Raji (cell line): ENCODE measurements around the gene ACTRT2.

Experiments
- POLR2A ChIP-seq: IDR thresholded peaks from 2 replicates; pipeline ENCODE4 v1.6.1; 2011; ENCODE audit warnings: low read depth, low read length, control low read depth; ENCODE audit not compliant: insufficient read depth

Gene ACTRT2

DNA sequence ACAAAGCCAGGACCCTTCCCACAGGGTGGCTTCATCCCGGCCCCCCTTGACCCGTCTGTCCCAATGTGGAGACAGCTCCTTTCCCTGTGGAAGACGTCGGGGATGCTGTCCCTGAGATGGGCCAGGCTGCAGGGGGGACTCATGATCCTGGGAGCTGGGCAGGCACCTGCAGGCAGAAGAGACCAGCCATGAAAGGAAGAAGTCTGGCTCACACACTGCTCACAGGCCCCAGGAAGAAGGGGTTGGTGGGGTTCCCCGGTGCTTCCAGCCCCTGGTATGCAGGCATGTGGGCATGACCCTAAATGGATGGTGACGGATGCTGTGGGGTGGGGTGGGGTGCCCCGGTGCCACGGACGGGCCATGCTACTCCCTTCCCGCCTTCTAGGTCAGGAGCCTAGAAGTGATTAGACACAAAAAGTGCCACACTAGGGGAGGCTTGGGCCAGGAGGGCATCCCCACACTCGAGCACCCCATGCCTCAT is 8.3 kb downstream of the ACTRT2 start:
- no peak for TF ChIP-seq POLR2A

GRCh38 chr1:3029991-3030662 is 8.9 kb downstream of the ACTRT2 start:
- no peak for TF ChIP-seq POLR2A

DNA sequence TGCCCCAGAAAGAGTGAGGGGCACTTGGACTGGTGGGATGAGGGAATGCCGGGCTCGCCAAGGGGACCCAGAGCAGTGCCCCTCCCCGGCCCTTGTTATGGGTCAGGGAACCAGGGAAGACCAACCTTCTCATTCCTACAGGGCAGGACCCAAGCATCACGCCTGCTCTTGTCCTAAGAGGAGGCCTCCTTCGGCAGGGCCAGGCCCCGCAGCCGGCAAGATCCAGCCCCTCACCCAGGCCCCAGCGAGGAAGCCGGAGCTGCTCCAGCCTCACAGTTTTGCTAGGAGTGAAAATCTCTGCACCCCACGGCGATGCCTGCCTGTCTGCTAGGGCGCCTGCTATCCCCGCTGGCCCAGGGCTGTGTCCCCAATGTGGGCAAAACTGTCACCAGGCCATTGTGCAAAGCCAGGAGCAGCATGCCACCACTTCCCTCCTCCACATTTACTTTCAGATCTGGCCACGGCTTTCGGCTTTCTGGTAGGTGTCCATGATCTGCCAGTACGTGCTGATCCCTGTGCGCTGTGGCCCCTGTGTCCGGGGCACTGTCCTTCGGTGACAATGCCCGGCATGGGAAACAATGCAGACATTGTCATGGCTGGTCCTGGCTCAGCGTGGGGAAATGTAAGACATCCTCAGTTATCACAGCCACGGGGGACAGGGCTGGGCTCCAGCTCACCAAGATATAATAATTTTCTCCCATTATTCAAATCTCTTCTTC is 9.6 kb downstream of the ACTRT2 start:
- TF ChIP-seq POLR2A, result no peak

DNA sequence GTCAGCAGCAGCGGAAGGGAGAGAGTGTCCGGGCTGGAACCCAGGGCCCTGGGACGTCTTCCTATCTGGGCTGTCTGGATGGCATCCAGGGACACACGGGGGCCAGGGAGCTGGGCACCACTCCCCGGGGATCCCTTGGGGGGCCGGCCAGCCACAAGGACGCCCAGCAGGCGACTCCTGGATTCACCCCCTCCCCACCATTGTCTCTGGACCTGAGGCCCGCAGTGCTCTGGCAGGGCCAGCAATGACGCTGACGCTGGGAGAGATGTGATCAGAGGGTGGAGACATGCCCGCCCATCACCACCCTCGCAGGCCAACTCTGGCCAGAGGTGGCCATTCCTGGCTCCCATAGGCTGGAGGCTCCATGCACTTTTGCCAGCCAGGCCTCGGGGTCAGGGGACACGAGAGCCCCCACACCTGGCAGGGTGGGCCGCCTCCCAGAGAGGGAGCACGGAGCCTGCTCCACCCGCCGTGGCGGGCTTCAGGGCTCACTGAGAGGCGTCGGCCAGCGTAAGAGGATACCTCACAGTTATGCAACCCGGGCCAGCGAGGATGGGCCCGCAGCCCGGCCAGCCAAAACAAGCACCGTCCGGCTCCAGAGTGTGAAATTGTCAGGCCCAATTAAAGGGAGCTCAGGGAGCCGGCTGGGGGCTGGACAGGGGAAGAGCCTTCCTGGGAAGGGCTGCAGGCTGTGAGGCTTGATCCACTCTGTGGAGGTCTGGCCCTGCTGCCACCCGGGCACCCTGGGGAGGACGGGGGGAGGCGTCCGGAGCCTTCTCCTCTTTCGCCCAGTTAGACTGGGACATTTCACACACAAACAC is 10.3 kb downstream of the ACTRT2 start:
- TF ChIP-seq POLR2A, result no peak

DNA sequence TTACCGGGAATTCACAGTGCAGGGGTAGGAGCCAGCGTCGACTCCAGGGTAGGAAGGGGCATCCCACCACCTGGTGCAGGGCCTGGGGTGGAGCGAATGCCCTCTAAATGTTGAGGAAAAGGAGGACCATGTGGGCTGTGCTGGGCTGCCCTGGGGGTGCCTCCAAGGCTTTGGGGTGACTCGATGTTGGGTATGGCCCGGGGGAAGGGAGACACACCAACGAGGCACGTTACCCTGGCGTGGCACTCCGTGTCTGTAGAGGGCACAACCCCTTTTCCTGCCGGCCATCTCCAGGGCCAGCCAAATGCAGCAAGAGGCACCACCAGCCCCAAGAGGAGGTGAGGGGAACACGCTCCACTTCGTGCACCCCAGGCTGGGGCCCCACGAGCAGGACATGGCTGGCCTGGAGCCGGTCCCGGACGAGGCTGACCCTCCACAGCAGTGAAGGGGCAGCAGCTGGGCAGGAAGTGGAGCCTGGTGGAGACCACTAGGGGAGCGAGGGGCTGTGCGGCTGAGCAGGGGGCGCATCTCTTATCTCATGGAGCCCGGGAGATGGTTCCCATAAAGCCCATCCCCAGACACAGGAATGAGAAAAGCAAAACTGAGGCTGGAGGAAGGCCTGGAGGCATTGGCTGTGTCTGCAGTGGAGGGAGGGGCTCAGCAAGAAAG is 11.2 kb downstream of the ACTRT2 start:
- TF ChIP-seq POLR2A, result no peak

DNA sequence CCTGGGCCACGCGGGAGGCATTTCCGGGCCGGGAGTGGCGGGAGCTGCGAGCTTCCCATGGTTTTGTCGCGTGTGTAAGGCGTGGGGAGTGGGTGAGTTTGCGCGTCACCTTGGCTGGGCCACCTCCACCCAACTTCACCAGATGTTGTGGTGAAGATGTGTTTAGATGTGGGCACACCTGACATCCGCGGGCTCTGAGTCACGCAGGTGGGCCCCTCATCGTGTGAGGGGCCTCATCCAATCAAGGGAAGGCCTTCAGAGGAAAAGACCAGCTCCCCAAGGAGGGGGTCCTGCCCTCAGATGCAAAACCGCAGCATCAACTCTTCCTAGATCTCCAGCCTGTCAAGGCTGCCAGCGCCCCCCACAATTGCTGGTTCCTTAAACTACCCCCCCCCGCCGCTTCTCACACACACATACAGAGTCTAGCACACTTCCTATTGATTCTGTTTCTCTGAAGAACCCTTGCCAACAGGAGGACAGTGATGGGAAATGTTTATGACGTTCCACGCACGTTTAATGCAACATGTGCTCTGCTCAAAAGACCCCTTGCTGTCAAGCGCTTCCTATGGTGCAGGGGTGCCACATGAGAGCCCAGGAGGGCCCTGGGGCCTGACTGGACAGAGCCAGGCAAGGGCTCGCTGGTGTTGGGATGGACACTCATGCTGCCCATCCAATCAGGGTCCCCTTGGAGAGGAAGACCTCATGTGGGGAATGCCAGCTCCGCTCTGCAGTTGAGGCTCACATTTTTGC is 11.9 kb downstream of the ACTRT2 start:
- TF ChIP-seq POLR2A, result no peak

- no peak for TF ChIP-seq POLR2A
Measured at GRCh38 chr1:3033790-3034090, 12.5 kb downstream of the ACTRT2 start.

- TF ChIP-seq POLR2A, result no peak
Measured at GRCh38 chr1:3034162-3034561, 12.9 kb downstream of the ACTRT2 start.

DNA sequence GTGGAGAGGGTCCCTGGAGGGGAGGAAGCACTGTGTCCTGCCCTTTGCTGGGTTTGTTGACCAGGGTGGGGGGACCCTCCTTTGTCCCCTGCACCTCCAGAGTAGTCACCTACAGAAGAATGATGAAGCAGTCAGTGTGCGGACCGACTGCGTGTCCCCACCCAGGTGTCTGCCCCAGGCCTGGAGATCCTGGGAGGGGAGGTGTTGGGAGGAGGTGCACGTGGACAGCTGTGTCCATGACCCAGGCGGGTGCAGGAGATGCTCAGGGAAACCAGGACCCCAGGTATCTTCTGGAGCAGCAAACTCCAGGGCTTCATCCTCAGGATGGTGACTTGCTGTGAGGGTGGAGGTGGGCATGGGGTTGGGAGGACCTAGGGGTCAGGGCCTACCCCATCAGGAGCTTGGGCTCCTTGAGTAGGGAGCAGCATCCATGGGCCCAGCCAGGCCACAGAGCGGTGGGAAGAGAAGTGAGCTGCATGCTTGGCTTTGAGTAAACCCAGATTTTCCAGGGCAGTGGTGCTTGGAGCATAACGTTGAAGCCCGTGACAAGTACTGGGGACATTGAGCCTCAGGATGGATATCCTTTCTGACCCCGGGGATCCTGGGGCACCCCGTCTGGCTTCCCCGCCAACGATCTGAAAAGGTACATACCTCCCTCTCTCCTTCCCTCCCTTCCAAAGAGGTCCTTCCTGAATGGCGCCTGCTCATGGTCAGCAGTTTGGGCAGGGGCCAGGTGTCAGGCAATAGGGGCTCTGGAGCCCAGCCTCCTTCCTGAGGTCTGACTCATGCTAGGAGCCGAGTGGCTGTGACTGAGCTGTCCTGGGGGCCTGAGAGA is 13.7 kb downstream of the ACTRT2 start:
- no peak for TF ChIP-seq POLR2A

GRCh38 chr1:3035563-3036446 is 14.5 kb downstream of the ACTRT2 start:
- no peak for TF ChIP-seq POLR2A

- TF ChIP-seq POLR2A, result no peak
Measured at GRCh38 chr1:3036447-3037280, 15.4 kb downstream of the ACTRT2 start.
